Endodermal cell (in vitro differentiated cells): ENCODE measurements around the gene SOX5. TPM values are rescaled to one million over a fixed set of nuclear protein-coding genes. Genes with fewer than 3 reads are reported as not detected.

ENCODE experiments used
- DNase-seq: peaks from one replicate; pipeline ENCODE4 v3.0.0-alpha.2; 2017
- H3K27ac ChIP-seq: 2 replicates; pipeline ENCODE4 v1.5.1; 2013; ENCODE audit warnings: mild to moderate bottlenecking, low read depth, low read length, moderate library complexity
- H3K27me3 ChIP-seq: 2 replicates; pipeline ENCODE4 v1.6.1; 2013; ENCODE audit warnings: mild to moderate bottlenecking, low read length, moderate library complexity; ENCODE audit not compliant: insufficient read depth, control insufficient read depth, poor library complexity, severe bottlenecking
- H3K36me3 ChIP-seq: 2 replicates; pipeline ENCODE4 v1.7.0; 2013; ENCODE audit warnings: mild to moderate bottlenecking, low read length, moderate library complexity; ENCODE audit not compliant: control insufficient read depth, insufficient read depth
- H3K4me1 ChIP-seq: one replicate; pipeline ENCODE4 v1.7.0; 2013; ENCODE audit warnings: low read length; ENCODE audit not compliant: control insufficient read depth, insufficient read depth
- H3K4me3 ChIP-seq: 2 replicates; pipeline ENCODE4 v1.5.1; 2013; ENCODE audit warnings: mild to moderate bottlenecking, low read length, moderate library complexity
- H3K9ac ChIP-seq: 2 replicates; pipeline ENCODE4 v1.6.1; 2013; ENCODE audit warnings: mild to moderate bottlenecking, low read length, moderate library complexity; ENCODE audit not compliant: poor library complexity, severe bottlenecking; ENCODE audit errors: extremely low read depth
- H3K9me3 ChIP-seq: 2 replicates; pipeline ENCODE4 v1.6.1; 2013; ENCODE audit warnings: mild to moderate bottlenecking, low read length, moderate library complexity; ENCODE audit not compliant: control insufficient read depth
- H3K27ac Mint-ChIP-seq: 2 replicates; pipeline ENCODE4 v1.8.0; 2020; ENCODE audit warnings: mixed read lengths
- H3K27me3 Mint-ChIP-seq: 2 replicates; pipeline ENCODE4 v1.8.0; 2021; ENCODE audit warnings: mild to moderate bottlenecking, mixed read lengths; ENCODE audit not compliant: insufficient read depth
- H3K36me3 Mint-ChIP-seq: 2 replicates; pipeline ENCODE4 v1.8.0; 2020; ENCODE audit warnings: low read depth, mixed read lengths
- H3K4me1 Mint-ChIP-seq: 2 replicates; pipeline ENCODE4 v1.8.0; 2020; ENCODE audit warnings: mixed read lengths
- H3K4me3 Mint-ChIP-seq: 2 replicates; pipeline ENCODE4 v1.8.0; 2020; ENCODE audit warnings: mild to moderate bottlenecking, moderate library complexity, mixed read lengths
- H3K9me3 Mint-ChIP-seq: 2 replicates; pipeline ENCODE4 v1.8.0; 2020; ENCODE audit warnings: mild to moderate bottlenecking, mixed read lengths
- WGBS, 2 experiments: methylation state at CpG; one replicate each; pipeline versions ENCODE4 v1.1.5 to v1.1.7; 2013; ENCODE audit warnings: missing lambda C conversion rate in 2 of 2, mixed read lengths in 1 of 2; ENCODE audit not compliant: insufficient coverage in 1 of 2, insufficient read length in 1 of 2; 5-methylcytosine and 5-hydroxymethylcytosine counted together
- total RNA-seq, 2 donors: library from RNA; stranded (reverse); fragmentation: NEBNext Ultra II Directional in 1 of 2; extraction: Animal tissue kit (Norgen Biotek cat#: 25700) in 1 of 2; gene quantifications; 2 replicates in 1 of 2; 3 replicates in 1 of 2; pipeline ENCODE4 v1.2.1, GENCODE V29; 2021
- TF ChIP-seq, protein P1 (sequence below): fragments of 200-600 bp; sonication (generic); conservative IDR thresholded peaks from 2 replicates; pipeline ENCODE4 v1.5.0; 2021; ENCODE audit warnings: antibody characterized with exemption, mild to moderate bottlenecking

The SOX5 gene
- total RNA-seq, 2 donors from 2014 or later = 6.8 to 30.7 TPM

DNA sequence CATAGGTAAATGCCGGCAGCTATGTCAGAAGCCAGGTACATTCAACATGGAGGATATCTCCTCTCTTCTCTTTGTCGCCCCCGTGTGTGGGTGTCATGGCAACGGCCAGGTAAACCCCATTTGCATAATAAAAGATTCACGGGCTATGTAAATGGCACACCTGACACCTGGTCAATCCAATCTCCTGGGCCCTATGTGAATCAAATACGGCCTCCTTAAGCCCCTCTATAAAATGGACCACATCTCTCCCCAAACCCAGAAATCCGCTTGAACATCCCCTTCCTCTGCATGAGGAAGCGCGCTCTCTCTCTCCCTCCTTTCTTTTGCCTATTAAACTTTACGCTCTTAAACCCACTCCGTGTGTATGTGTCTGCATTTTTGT, 363.7 kb downstream of the SOX5 start:
- Histone ChIP-seq H3K4me1 (no peaks in the 10 kb centered on the region), H3K4me3 (no peak overlapping the region), H3K27ac (no peak overlapping the region), H3K27me3 (no peaks in the 10 kb centered on the region), H3K9me3 (no peaks in the 10 kb centered on the region), H3K9ac (no peak overlapping the region), H3K36me3 (no peaks in the 10 kb centered on the region)
- TF ChIP-seq, protein P1, sequence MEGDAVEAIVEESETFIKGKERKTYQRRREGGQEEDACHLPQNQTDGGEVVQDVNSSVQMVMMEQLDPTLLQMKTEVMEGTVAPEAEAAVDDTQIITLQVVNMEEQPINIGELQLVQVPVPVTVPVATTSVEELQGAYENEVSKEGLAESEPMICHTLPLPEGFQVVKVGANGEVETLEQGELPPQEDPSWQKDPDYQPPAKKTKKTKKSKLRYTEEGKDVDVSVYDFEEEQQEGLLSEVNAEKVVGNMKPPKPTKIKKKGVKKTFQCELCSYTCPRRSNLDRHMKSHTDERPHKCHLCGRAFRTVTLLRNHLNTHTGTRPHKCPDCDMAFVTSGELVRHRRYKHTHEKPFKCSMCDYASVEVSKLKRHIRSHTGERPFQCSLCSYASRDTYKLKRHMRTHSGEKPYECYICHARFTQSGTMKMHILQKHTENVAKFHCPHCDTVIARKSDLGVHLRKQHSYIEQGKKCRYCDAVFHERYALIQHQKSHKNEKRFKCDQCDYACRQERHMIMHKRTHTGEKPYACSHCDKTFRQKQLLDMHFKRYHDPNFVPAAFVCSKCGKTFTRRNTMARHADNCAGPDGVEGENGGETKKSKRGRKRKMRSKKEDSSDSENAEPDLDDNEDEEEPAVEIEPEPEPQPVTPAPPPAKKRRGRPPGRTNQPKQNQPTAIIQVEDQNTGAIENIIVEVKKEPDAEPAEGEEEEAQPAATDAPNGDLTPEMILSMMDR = peak; percentile 53
- DNase-seq = peak; percentile 92
- H3K4me3 Mint-ChIP-seq = peak overlapping the region; percentile 5
- peak overlapping the region; percentile 62 for H3K27ac Mint-ChIP-seq
- peaks cover 5% of the 10 kb centered on the region for H3K36me3 Mint-ChIP-seq
- H3K9me3 Mint-ChIP-seq = peaks cover 3% of the 10 kb centered on the region
- no peaks in the 10 kb centered on the region for H3K27me3 Mint-ChIP-seq
- WGBS, 2 experiments = 69 to 78% methylated on average over 9 to 11 of the region's 11 CpGs
- H3K4me1 Mint-ChIP-seq = peaks cover 12% of the 10 kb centered on the region

DNA sequence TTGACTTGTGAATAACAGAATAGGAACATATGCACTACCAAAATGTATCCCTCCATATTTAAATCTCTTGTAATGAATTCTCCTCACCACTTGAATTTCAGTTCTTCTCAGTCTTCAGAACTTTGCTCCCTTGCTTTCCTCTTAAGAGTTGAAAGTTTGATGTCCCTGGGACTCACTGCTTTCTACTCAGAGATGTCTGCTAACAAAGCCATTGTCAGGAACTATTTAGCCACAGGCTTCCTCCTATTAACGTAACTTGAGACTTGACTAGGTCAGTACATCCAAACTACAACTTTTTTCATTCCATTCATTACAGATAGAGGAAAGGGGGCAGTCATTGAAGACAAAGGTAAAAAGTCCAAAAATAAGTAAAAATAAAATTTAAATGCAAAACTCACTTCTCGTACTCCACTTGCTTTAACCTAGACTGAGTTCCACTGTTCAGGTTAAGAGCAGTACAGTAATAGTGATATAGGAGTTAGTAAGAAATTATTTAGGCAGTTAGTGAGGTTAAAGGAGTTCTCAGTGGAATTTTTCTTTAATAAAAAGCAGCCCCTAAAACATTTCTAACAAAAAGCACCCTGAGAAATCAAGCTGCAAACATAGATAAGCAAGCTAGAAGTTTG, 364.2 kb downstream of the SOX5 start:
- H3K36me3 ChIP-seq = no peaks in the 10 kb centered on the region
- H3K4me3 ChIP-seq = no peak overlapping the region
- no peak overlapping the region for H3K9ac ChIP-seq
- H3K4me1 ChIP-seq = no peaks in the 10 kb centered on the region
- no peaks in the 10 kb centered on the region for H3K27me3 Mint-ChIP-seq
- H3K4me1 Mint-ChIP-seq = peaks cover 12% of the 10 kb centered on the region
- H3K36me3 Mint-ChIP-seq = peaks cover 5% of the 10 kb centered on the region
- 92% methylated on average over 2 of the region's 2 CpGs; no CpG with 5 or more reads in 1 of the 2 experiments for WGBS, 2 experiments
- H3K27ac Mint-ChIP-seq = peak overlapping the region; percentile 62
- TF ChIP-seq, protein P1 = no peak
- no peaks in the 10 kb centered on the region for H3K27me3 ChIP-seq
- DNase-seq = no peak
- peaks cover 3% of the 10 kb centered on the region for H3K9me3 Mint-ChIP-seq
- H3K4me3 Mint-ChIP-seq = peak overlapping the region; percentile 5
- no peak overlapping the region for H3K27ac ChIP-seq
- no peaks in the 10 kb centered on the region for H3K9me3 ChIP-seq

DNA sequence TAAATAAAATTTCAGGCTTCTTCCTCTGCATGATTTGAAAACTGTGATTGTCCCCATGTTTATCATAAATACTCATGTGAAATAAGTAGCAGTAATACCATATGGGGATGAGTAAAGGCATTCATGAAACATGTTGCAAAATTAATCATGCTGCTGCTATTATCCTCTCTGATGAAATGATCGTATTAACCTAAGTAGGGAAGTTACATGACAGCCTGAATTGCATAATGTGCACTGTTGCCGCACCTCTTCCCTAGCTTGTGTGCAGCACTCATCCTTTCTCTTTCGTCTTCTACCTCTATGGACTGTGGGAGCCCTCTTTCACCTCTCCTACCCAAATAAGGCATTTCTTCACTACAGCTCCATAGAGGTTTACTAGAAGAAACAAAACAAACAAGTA, 367.6 kb downstream of the SOX5 start:
- 91 to 100% methylated on average over 2 to 3 of the region's 3 CpGs for WGBS, 2 experiments
- TF ChIP-seq, protein P1 = no peak
- no peak overlapping the region for H3K27ac Mint-ChIP-seq
- H3K27ac ChIP-seq = no peak overlapping the region
- no peaks in the 10 kb centered on the region for H3K27me3 Mint-ChIP-seq
- H3K4me3 ChIP-seq = no peak overlapping the region
- peaks cover 5% of the 10 kb centered on the region for H3K36me3 Mint-ChIP-seq
- H3K9me3 Mint-ChIP-seq = peaks cover 3% of the 10 kb centered on the region
- DNase-seq = no peak
- H3K9me3 ChIP-seq = no peaks in the 10 kb centered on the region
- H3K4me3 Mint-ChIP-seq = no peak overlapping the region
- H3K4me1 Mint-ChIP-seq = peaks cover 12% of the 10 kb centered on the region
- no peaks in the 10 kb centered on the region for H3K27me3 ChIP-seq
- H3K9ac ChIP-seq = no peak overlapping the region
- no peaks in the 10 kb centered on the region for H3K36me3 ChIP-seq
- no peaks in the 10 kb centered on the region for H3K4me1 ChIP-seq
